Raji (cell line): ENCODE measurements around the gene TBL3.

Experiments
- POLR2A ChIP-seq: IDR thresholded peaks from 2 replicates; pipeline ENCODE4 v1.6.1; 2011; ENCODE audit warnings: low read depth, low read length, control low read depth; ENCODE audit not compliant: insufficient read depth

The TBL3 gene

DNA sequence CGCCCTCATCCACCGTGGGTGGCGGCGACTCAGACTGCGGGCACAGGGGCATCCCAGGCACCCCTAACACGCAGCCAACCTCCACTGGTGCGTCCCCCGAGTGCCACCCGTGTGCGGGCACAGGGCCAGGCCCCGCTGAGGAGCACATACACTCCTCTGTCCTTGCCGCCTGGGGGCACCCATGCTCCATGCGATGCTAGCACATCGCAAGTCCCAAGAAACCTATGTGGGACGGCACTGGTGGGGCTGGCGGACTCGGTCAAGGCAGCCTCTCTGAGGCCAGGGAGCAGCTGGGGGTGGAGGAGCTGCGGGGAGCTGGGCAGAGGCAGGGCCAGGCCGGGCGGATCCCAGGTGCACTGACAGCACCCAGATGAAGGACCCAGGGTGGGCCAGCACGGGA lies 33.8 kb downstream of the TBL3 start:
- TF ChIP-seq POLR2A = no peak

DNA sequence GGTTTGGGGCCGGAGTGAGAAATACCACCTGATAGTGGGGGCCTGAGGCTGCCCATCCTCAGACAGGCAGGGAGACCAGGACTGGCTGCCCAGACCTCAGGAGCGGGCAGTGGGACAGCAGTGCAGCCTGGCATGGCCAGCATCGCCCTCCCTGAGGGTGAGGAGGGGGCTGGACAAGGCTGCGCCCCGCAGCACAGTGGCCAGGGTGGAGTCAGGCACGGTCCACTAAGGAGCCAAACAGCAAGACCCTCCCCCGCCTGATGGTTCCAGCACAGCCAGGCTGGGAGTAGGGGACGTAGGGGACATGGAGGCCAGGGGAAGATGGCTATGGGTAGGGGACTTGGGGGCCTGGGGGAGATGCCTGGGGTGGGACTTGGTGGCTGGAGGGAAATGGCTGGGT lies 34.5 kb downstream of the TBL3 start:
- no peak for TF ChIP-seq POLR2A

DNA sequence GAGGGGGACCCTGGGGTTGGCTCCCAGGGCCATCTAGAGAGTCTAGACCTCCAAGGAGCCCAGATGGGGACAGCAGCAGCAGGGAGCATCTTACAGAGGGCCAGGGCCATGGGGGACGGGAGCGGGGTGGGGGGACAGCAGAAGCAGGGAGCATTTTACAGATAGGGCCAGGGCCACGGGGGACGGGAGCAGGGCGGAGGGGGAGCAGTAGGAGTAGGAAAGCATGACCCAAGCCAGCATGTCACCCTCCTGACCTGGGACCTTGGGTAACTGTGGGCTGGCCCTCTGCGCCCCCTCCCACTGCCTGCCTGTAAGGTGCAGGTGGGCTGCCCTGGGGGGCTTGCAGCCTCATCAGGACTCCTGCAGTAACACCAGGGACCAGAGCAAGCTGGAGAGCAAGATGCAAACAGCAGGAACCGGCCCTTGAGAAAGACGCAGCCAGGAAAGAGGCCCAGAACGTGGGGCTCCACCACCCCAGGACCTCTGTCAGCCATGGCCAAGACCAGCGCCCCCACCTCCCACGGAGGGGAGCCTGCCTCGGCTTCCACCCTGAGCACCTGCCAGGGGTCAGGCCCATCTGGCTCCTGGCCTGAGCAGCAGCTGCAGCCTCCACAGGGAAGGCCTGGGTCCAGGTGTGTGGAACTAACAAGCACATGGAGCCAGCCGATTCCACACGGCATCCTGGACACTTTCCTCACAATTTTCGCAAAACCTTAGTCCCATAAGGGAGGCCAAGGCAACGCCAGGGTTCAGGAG lies 35.4 kb downstream of the TBL3 start:
- no peak for TF ChIP-seq POLR2A

DNA sequence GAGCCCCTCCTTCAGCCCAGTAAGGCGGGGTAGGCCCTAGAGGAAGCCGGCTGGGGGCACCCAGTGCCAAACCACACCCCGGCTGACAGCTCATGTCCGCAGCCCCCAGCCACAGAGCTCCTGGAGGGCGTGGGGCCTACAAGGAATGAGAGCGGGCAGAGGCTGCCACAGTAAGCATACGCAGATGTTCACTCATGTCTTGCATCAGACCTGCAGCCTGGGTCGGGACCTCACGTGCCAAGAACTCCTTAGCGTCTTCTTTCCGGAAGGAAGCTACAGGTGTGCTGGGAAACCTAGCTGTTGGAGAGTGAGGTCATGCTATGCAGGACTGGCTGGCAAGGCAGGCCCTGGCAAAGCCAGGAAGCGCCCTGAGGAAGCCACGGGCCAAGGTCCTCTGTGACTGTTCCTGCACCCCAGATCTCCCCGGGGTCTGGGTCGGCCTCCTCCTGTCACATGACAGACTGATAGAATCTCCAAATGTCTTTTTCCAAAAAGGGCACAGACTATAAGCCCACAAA lies 36.2 kb downstream of the TBL3 start:
- no peak for TF ChIP-seq POLR2A

DNA sequence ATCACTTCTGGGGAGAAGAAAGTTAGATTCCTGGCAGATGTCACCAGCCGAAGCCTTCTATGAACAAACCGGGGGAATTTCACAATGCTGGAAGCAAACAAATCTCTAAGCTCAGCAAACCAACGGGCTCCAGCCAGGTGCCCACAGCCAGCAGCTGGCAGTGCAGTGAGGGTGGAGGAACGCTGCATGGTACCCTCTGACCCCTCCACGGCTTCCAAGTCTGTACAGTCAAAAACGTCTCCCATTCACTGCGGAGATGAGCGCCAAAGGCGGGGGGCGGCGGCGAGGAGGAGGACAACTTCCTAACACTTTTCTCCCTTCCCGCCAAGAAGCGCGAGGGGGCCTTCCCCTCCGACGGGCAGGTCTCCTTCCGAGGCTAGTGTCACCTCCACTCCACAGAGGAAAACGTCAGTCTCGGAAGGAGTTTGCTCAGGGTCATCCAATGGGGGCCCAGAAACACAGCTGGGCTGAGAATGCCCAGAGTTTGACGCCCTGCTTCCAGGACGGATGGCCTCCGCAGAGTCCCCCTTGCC lies 36.8 kb downstream of the TBL3 start:
- TF ChIP-seq POLR2A = no peak

DNA sequence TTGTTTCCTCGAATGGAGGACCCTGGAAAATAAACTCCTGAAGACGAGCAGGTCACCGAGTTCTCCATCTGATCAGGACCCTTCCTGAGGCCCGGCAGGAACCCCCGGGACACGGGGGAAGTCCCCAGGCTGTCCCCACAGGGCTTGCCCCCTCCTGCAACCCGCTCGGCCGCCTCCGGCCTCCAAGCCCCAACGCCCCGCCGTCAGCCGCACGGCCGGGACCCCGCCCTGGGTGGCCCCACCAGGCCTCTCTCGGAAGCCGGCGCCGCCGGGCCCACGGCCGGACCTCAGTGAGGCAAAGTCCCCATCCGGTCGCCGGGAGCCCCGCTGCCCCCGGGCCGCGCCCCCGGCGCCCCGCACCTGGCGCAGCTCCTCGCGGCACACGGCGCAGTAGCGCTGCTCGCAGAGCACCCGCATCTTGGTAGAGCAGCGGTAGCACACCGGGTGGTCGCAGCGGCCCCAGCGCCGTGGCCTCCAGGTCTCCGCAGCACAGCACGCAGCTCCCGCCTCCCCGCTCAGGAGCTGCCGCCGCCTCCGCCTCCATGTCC lies 37.4 kb downstream of the TBL3 start:
- TF ChIP-seq POLR2A = no peak

DNA sequence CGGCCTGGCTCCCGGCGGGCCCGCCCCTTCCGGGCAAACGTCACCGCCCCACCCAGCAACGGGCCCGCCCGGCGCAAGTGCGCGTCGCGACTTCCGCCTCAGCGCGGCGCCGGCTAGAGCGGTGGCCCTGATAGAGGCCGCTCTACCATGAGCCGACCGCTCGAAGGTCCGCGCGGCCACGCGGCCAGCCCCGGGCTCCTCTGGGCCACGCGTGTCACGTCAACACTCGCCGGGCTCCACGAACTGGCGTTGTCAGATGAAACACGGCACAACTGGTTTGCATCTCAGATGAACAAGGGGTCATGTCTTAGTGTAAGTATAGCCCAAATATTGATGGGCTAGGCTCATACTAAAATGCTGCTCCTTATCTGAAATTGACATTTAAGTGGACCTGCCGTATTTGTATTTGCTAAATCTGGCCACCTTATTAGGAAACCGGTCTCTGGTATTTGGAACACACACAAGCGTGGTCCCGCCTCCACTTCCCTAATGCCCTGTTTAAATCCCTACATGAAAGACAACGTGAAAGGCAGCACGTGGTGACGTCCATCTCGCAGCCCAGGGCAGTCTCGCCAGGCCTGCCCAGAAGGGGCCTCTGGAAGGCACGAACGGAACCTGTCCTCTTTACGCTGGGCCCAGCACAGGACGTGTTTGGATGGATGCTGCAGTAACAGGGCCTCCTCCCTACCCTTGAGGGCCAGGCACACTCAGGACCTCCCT lies 38.1 kb downstream of the TBL3 start, which contains the start of gene ZNF598:
ZNF598 (minus strand) TSS at position 31 of the 720 bp plus-strand sequence.
- TF ChIP-seq POLR2A = peak; percentile 86

DNA sequence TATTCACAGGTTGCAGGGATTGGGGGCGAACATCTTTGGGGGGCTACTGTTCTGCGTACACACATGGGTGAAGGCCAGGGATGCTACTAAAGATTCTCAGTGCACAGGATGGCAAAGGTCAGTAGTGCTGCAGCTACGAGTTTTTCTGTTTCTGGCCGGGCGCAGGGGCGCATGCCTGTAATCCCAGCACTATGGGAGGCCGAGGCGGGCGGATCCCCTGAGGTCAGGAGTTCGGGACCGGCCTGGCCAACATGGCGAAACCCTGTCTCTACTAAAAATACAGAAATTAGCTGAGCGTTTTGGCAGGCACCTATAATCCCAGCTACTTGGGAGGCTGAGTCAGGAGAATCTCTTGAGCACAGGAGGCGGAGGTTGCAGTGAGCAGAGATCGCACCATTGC lies 41.7 kb downstream of the TBL3 start:
- no peak for TF ChIP-seq POLR2A

DNA sequence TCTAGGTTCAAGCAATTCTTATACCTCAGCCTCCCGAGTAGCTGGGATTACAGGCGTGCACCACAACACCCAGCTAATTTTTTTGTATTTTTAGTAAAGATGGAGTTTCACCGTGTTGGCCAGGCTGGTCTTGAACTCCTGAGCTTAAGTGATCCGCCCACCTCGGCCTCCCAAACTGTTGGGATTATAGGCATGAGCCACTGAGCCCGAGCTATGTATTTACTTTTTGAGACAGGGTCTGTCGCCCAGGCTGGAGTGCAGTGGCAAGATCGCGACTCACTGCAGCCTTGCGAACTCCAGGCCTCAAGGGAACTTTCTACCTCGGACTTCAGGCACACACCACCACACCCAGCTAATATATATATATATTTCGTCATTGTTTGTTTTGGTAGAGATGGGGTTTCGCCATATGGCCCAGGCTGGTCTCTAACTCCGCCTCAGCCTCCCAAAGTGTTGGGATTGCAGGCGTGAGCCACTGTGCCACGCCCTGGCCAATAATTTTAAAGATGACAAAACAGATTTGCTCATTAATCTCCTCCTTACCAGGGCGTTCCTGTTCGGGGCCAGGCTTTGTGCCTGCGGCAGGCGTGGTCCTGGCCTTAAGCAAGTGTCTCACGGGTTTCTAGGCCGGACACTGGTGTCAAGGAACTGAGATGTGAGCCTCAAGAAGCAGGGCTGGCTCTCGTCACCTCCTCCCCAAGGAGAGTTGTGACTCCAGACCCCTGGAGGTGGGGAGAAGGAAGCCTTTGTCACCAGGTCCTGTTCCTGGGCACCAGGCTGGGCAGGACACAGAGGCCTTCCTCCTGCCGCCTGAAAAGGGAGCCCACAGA lies 43.5 kb downstream of the TBL3 start:
- no peak for TF ChIP-seq POLR2A

DNA sequence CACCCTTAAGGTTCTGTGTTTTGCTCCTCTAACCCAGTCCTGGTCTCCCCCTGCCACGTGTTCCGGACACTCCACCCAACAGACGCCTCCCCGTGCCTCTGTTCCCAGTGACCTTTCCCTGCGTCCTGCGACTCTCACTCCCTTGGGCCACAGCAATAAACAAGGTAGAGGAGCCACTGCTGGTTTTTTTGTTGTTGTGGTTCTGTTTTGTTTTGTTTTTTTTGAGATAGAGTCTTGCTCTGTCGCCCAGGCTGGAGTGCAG lies 44.0 kb downstream of the TBL3 start:
- TF ChIP-seq POLR2A = no peak

DNA sequence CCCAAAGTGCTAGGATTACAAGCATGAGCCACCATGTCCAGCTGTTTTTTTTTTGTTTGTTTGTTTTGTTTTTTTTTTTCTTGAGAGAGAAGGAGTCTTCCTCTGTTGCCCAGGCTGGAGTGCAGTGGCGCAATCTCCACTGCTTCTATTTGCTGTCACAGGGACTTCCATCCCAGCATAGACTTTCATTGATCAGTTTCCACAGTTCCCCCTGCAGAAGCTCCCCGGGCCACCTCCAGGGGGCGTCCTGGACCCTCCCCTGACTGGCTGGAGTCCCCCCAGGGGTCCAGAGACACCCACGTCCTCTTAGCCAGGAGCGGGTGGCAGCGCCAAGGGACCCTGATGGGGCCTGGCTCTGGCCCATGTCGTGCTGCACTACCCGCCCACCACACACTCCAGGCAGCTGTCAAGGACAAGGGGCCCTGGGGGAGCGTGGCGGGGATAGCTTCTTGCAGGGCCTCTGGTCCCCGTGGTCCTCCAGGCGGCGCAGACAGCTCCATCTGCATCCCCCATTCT lies 44.6 kb downstream of the TBL3 start:
- TF ChIP-seq POLR2A = no peak

DNA sequence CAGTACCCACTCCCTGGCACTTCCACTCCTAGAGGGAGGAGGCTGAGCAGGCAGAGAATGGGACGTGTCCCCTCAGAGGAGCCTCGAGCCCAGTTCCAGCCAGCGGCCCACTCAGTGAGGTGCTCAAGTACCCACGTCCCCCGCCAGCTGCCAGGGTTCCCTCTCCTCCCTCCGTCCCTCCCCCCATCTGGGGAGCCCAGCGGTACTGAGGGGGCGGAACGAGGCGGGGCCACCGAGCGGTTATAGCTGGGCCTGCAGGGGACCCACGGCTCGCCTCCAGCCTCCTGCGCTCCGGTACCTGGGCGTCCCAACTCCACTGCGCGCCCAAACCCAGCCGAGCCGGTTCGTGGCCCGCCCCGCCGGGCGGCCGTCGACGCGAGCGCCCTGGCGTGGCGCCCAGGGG lies 47.7 kb downstream of the TBL3 start, which contains the start of gene NPW:
NPW (plus strand) TSS at position 268 of the 403 bp plus-strand sequence.
- TF ChIP-seq POLR2A = no peak

DNA sequence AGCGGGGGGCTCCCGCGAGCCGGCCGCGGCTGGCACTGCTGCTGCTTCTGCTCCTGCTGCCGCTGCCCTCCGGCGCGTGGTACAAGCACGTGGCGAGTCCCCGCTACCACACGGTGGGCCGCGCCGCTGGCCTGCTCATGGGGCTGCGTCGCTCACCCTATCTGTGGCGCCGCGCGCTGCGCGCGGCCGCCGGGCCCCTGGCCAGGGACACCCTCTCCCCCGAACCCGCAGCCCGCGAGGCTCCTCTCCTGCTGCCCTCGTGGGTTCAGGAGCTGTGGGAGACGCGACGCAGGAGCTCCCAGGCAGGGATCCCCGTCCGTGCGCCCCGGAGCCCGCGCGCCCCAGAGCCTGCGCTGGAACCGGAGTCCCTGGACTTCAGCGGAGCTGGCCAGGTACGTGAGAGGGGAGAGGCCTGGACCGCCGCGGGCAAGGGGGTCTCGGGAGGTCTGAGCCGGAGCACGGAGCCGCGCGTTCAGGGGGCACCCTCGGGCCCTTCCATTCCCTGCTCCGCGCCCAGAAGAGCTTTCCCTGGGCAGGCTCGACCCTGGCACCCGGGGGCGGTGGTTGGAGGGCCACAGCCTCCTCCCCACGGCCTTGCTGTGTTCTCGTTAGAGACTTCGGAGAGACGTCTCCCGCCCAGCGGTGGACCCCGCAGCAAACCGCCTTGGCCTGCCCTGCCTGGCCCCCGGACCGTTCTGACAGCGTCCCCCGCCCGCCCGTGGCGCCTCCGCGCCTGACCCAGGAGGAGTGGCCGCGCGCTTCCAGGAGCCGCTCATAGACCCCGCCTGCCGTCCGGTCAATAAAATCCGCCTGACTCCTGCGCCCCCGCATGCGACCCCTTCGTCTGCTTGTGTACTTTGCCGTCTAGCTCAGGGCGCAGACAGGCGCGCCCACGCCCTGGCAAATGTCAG lies 48.3 kb downstream of the TBL3 start:
- no peak for TF ChIP-seq POLR2A

DNA sequence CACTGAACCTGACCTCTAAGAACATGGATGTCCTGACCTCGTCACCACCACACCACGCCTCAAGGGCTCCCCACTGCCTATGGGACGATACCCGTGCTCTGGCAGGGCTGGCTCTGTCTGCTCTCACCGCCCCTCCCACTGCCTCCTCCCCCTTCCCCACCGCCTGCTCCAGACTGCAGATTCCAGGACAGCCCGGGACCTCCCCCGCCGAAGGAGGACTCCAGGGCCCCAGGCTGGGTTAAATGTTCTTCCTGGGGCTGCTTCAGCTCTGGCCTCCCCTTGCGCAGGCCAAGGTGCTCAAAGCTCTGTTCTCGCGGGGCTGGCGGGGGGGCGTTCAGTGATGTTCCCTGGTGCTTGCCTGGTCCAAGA lies 50.9 kb downstream of the TBL3 start:
- no peak for TF ChIP-seq POLR2A
